Prostate gland (tissue), 2 donors: ENCODE results near the gene ISG15.

Experiments
- CTCF ChIP-seq, 4 experiments: fragments of 200-600 bp in 2 of 4; fragments of 450-650 bp in 2 of 4; sonication (generic) in 2 of 4; IDR thresholded peaks; 1 replicate in 3 of 4; 2 replicates in 1 of 4; pipeline ENCODE4 v1.5.1; 2016 to 2019; ENCODE audit warnings: antibody characterized with exemption in 4 of 4, mild to moderate bottlenecking in 2 of 4, moderate library complexity in 2 of 4
- POLR2A ChIP-seq: fragments of 450-650 bp; IDR thresholded peaks from one replicate; pipeline ENCODE4 v1.6.1; 2016; ENCODE audit warnings: antibody characterized with exemption, mild to moderate bottlenecking
- POLR2AphosphoS5 ChIP-seq: sonication (generic); formaldehyde crosslinking; IDR thresholded peaks from one replicate; pipeline ENCODE4 v1.6.1; 2017; ENCODE audit warnings: antibody characterized with exemption

GRCh38 chr1:996851-997712 lies 16.2 kb upstream of the ISG15 start:
- TF ChIP-seq POLR2A (no peak), CTCF (IDR thresholded peaks at IDR 0.05) (no peak), POLR2AphosphoS5 (no peak)
